Uterus (tissue), 4 donors: ENCODE measurements around the gene CXCR5. TPM values are rescaled to one million over a fixed set of nuclear protein-coding genes. Genes with fewer than 3 reads are reported as not detected.

Source experiments
- DNase-seq, 2 donors: peaks; one replicate each; pipeline ENCODE4 v3.0.0-alpha.2; 2019 to 2020
- H3K27ac ChIP-seq, 2 donors: fragments of 200-600 bp; sonication (generic); 1 replicate in 1 of 2; 2 replicates in 1 of 2; pipeline ENCODE4 v1.5.1; 2016 to 2018
- H3K27me3 ChIP-seq, 2 donors: fragments of 200-600 bp; sonication (generic); one replicate each; pipeline ENCODE4 v1.5.1; 2018 to 2019; ENCODE audit warnings: control low read depth in 1 of 2
- H3K36me3 ChIP-seq, 2 donors: fragments of 200-600 bp; sonication (generic); one replicate each; pipeline ENCODE4 v1.5.1; 2019; ENCODE audit warnings: control low read depth in 1 of 2
- H3K4me1 ChIP-seq, 2 donors: fragments of 200-600 bp; sonication (generic); one replicate each; pipeline ENCODE4 v1.5.1; 2018 to 2019; ENCODE audit warnings: control low read depth in 1 of 2
- H3K4me3 ChIP-seq, 2 donors: fragments of 200-600 bp; sonication (generic); 1 replicate in 1 of 2; 2 replicates in 1 of 2; pipeline ENCODE4 v1.5.1; 2018 to 2019; ENCODE audit warnings: mild to moderate bottlenecking in 1 of 2
- H3K9me3 ChIP-seq, 2 donors: fragments of 200-600 bp; sonication (generic); one replicate each; pipeline ENCODE4 v1.5.1; 2019; ENCODE audit warnings: control low read depth in 1 of 2
- CTCF ChIP-seq, 4 experiments: fragments of 200-600 bp in 2 of 4; fragments of 450-650 bp in 2 of 4; sonication (generic) in 2 of 4; IDR thresholded peaks; one replicate each; pipeline ENCODE4 v1.5.1; 2016 to 2019; ENCODE audit warnings: antibody characterized with exemption in 4 of 4, mild to moderate bottlenecking in 2 of 4, moderate library complexity in 1 of 4
- POLR2A ChIP-seq, 2 donors: fragments of 450-650 bp; IDR thresholded peaks; one replicate each; pipeline ENCODE4 v1.6.1; 2016; ENCODE audit warnings: antibody characterized with exemption in 2 of 2, mild to moderate bottlenecking in 1 of 2, moderate library complexity in 1 of 2
- intact Hi-C: fragments of 100-400 bp; cut with DNase I; formaldehyde crosslinking; loops from one replicate; pipeline ENCODE4 v1.15.1; 2023; ENCODE audit warnings: low total_unique reads
- total RNA-seq, 4 donors: library from RNA; depleted of rRNA in 3 of 4; stranded (reverse); fragments of >200 nt in 3 of 4; gene quantifications; one replicate each; pipeline versions ENCODE4 v1.1.0 to v1.2.4, GENCODE V29; 2014 to 2023
- donor health status: DM: yes; HTN: yes; CAD: no.

Gene CXCR5
- total RNA-seq, 4 donors from 2014 or later, result 0.14 TPM; not detected in 3

GRCh38 chr11:118928870-118929500 lies 45.3 kb downstream of the CXCR5 start:
- H3K4me1 ChIP-seq, result peaks cover 0 to 14% of the 10 kb centered on the region in 2 donors
- H3K4me3 ChIP-seq, result peak overlapping the region; percentile 89 to 90
- TF ChIP-seq CTCF (IDR thresholded peaks at IDR 0.05) (peak in 1 of 4 experiments; percentile 16), POLR2A (IDR thresholded peaks at IDR 0.05) (peak in 1 of 2 donors; percentile 11)
- H3K9me3 ChIP-seq, result no peaks in the 10 kb centered on the region
- peak in 1 of 2 donors; percentile 70 for DNase-seq
- H3K27me3 ChIP-seq, result no peaks in the 10 kb centered on the region
- intact Hi-C loops, result loop anchor here (2.0 kb wide), 1 partner anchor 20 kb away; no protein-coding TSS in a partner anchor
- peak overlapping the region; percentile 98 to 99 for H3K27ac ChIP-seq
- no peaks in the 10 kb centered on the region for H3K36me3 ChIP-seq

GRCh38 chr11:118929501-118930093 lies 45.9 kb downstream of the CXCR5 start:
- H3K36me3 ChIP-seq, result no peaks in the 10 kb centered on the region

GRCh38 chr11:118930094-118930712 lies 46.5 kb downstream of the CXCR5 start:
- H3K4me3 ChIP-seq, result peak overlapping the region; percentile 89 to 90
- H3K9me3 ChIP-seq, result no peaks in the 10 kb centered on the region
- H3K27ac ChIP-seq, result peak overlapping the region; percentile 98 to 99
- peaks cover 0 to 14% of the 10 kb centered on the region in 2 donors for H3K4me1 ChIP-seq
- no peaks in the 10 kb centered on the region for H3K36me3 ChIP-seq
- peak; percentile 91 for DNase-seq
- intact Hi-C loops, result no loop called here
- no peaks in the 10 kb centered on the region for H3K27me3 ChIP-seq
- TF ChIP-seq CTCF (IDR thresholded peaks at IDR 0.05) (peak; percentile 89 to 95 (median 93)), POLR2A (IDR thresholded peaks at IDR 0.05) (no peak)

More at GRCh38 chr11:118929501-118930093, 45.9 kb downstream of the CXCR5 start:
- H3K27me3 ChIP-seq, result no peaks in the 10 kb centered on the region
- peak; percentile 91 to 93 for DNase-seq
- H3K4me1 ChIP-seq, result peaks cover 0 to 14% of the 10 kb centered on the region in 2 donors
- H3K27ac ChIP-seq, result peak overlapping the region; percentile 98 to 99
- peak overlapping the region; percentile 89 to 90 for H3K4me3 ChIP-seq
- intact Hi-C loops, result loop anchor here (2.0 kb wide), 1 partner anchor 21 kb away; no protein-coding TSS in a partner anchor
- TF ChIP-seq POLR2A (IDR thresholded peaks at IDR 0.05) (peak in 1 of 2 donors; percentile 25), CTCF (IDR thresholded peaks at IDR 0.05) (peak in 1 of 4 experiments; percentile 29)
- H3K9me3 ChIP-seq, result no peaks in the 10 kb centered on the region

GRCh38 chr11:118931571-118931970 lies 47.9 kb downstream of the CXCR5 start:
- peaks cover 0 to 14% of the 10 kb centered on the region in 2 donors for H3K4me1 ChIP-seq
- no peak for DNase-seq
- no peak overlapping the region for H3K27ac ChIP-seq
- H3K27me3 ChIP-seq, result no peaks in the 10 kb centered on the region
- no peaks in the 10 kb centered on the region for H3K36me3 ChIP-seq
- H3K4me3 ChIP-seq, result no peak overlapping the region
- no peaks in the 10 kb centered on the region for H3K9me3 ChIP-seq
- no peak for TF ChIP-seq CTCF (IDR thresholded peaks at IDR 0.05)
- no peak for TF ChIP-seq POLR2A (IDR thresholded peaks at IDR 0.05)
- intact Hi-C loops, result no loop called here

- Histone ChIP-seq H3K4me3 (no peak overlapping the region), H3K27me3 (no peaks in the 10 kb centered on the region), H3K36me3 (no peaks in the 10 kb centered on the region), H3K9me3 (no peaks in the 10 kb centered on the region), H3K4me1 (peaks cover 0 to 11% of the 10 kb centered on the region in 2 donors), H3K27ac (peak overlapping the region; percentile 71 to 78)
- intact Hi-C loops, result no loop called here
- DNase-seq, result peak; percentile 65
- TF ChIP-seq CTCF (IDR thresholded peaks at IDR 0.05), result no peak
- TF ChIP-seq POLR2A (IDR thresholded peaks at IDR 0.05), result no peak
These were observed 49.8 kb downstream of the CXCR5 start for GRCh38 chr11:118933486-118933885.
